KG1 (cell line): ENCODE measurements around the gene HOGA1.

Experiments used
- DNase-seq: peaks from one replicate; lab custom pipeline; 2025; lab: John Stamatoyannopoulos, UW

HOGA1 gene

GRCh38 chr10:97584060-97584797, at the start of gene HOGA1:
Gene HOGA1 (plus strand): TSS chr10:97584389. CDS start chr10:97584704, 315 bp downstream.
- DNase-seq, result no peak

GRCh38 chr10:97534746-97535367, 49.3 kb upstream of the HOGA1 start:
- DNase-seq, result no peak

- no peak for DNase-seq
These were observed 46.9 kb upstream of the HOGA1 start for GRCh38 chr10:97537186-97537869.

- DNase-seq, result no peak
These were observed 45.8 kb upstream of the HOGA1 start for GRCh38 chr10:97538411-97538810.

- no peak for DNase-seq
These were observed 45.4 kb upstream of the HOGA1 start for GRCh38 chr10:97538839-97539238.

- no peak for DNase-seq
These were observed 44.5 kb upstream of the HOGA1 start for GRCh38 chr10:97539523-97540200.

- DNase-seq, result no peak
These were observed 43.3 kb upstream of the HOGA1 start for GRCh38 chr10:97540669-97541500.

- no peak for DNase-seq
These were observed 41.8 kb upstream of the HOGA1 start for GRCh38 chr10:97542169-97543024.

GRCh38 chr10:97543025-97543546, 41.1 kb upstream of the HOGA1 start:
- peak; percentile 39 for DNase-seq

GRCh38 chr10:97546456-97547270, 37.5 kb upstream of the HOGA1 start:
- DNase-seq, result no peak

GRCh38 chr10:97547271-97547600, 37.0 kb upstream of the HOGA1 start:
- DNase-seq, result no peak

- no peak for DNase-seq
These were observed 36.2 kb upstream of the HOGA1 start for GRCh38 chr10:97547962-97548361.

- no peak for DNase-seq
These were observed 35.2 kb upstream of the HOGA1 start for GRCh38 chr10:97548828-97549455.

- DNase-seq, result no peak
These were observed 34.4 kb upstream of the HOGA1 start for GRCh38 chr10:97549587-97550322.

GRCh38 chr10:97550336-97551149, 33.6 kb upstream of the HOGA1 start:
- no peak for DNase-seq

- no peak for DNase-seq
These were observed 32.9 kb upstream of the HOGA1 start for GRCh38 chr10:97551271-97551670.

GRCh38 chr10:97553575-97554031, 30.6 kb upstream of the HOGA1 start:
- DNase-seq, result peak; percentile 9
